ENCODE data around the gene TAS2R40. TPM values are rescaled to one million over a fixed set of nuclear protein-coding genes. Genes with fewer than 3 reads are reported as not detected.
"Not testable (repeated sequence)": the region's sequence is repeated elsewhere in the genome, so short reads cannot be mapped to it uniquely, and the experiment has no call there.

The TAS2R40 gene
- total RNA-seq, 3 donors from 2014 or later: not detected

DNA sequence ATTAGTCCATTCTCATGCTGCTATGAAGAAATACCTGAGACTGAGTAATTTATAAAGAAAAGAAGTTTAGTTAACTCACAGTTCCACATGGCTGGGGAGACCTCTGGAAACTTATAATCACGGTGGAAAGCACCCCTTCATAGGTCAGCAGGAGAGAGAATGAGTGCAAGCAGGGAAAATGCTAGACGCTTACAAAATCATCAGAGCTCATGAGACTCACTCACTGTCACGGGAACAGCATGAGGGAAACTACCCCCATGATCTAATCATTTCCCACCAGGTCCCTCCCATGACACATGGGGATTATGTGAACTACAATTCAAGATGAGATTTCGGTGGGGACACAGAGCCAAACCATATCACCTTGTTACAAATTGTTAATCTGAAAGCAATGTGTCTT is 22.8 kb upstream of the TAS2R40 start:
- Histone ChIP-seq H3K4me3 (no peak overlapping the region), H3K4me1 (no peaks in the 10 kb centered on the region), H3K36me3 (no peaks in the 10 kb centered on the region), H3K27ac (no peak overlapping the region), H3K9me3 (no peaks in the 10 kb centered on the region), H3K27me3 (no peaks in the 10 kb centered on the region)
- DNase-seq (ENCODE audit: low spot score in 2 of 2): no peak
- TF ChIP-seq POLR2AphosphoS5 (IDR thresholded peaks at IDR 0.05) (no peak), POLR2A (IDR thresholded peaks at IDR 0.05) (no peak)
- TF ChIP-seq, protein P1, sequence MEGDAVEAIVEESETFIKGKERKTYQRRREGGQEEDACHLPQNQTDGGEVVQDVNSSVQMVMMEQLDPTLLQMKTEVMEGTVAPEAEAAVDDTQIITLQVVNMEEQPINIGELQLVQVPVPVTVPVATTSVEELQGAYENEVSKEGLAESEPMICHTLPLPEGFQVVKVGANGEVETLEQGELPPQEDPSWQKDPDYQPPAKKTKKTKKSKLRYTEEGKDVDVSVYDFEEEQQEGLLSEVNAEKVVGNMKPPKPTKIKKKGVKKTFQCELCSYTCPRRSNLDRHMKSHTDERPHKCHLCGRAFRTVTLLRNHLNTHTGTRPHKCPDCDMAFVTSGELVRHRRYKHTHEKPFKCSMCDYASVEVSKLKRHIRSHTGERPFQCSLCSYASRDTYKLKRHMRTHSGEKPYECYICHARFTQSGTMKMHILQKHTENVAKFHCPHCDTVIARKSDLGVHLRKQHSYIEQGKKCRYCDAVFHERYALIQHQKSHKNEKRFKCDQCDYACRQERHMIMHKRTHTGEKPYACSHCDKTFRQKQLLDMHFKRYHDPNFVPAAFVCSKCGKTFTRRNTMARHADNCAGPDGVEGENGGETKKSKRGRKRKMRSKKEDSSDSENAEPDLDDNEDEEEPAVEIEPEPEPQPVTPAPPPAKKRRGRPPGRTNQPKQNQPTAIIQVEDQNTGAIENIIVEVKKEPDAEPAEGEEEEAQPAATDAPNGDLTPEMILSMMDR (IDR thresholded peaks at IDR 0.05): no peak
- intact Hi-C loops (cut with DNase I; ENCODE audit: low total_unique reads): no loop called here

DNA sequence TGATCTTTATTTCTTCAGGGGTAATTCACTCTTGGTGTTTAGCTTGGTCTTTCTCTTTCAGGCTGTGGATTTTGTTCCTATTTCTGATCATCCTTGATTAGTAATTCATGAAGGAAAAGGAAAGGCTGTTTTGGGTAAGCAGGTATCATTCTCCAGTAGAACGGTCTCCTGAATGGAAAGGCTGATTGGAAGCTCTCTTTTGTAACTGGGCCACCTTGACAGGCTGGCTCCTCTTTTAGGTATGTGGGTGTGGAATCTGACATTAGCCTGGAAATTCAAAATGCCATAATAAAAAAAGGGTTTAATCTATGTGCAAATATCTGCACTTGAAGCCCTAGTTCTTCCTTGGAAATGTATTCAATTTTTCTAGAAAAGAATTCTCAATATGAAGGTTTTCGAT is 19.7 kb upstream of the TAS2R40 start:
- TF ChIP-seq POLR2A (IDR thresholded peaks at IDR 0.05): no peak
- TF ChIP-seq POLR2AphosphoS5 (IDR thresholded peaks at IDR 0.05): no peak
- TF ChIP-seq, protein P1 (IDR thresholded peaks at IDR 0.05): no peak
- H3K27ac ChIP-seq: no peak overlapping the region
- intact Hi-C loops (cut with DNase I; ENCODE audit: low total_unique reads): no loop called here
- no peaks in the 10 kb centered on the region for H3K36me3 ChIP-seq
- H3K27me3 ChIP-seq: no peaks in the 10 kb centered on the region
- no peaks in the 10 kb centered on the region for H3K4me1 ChIP-seq
- H3K4me3 ChIP-seq: no peak overlapping the region
- no peak for DNase-seq (ENCODE audit: low spot score in 2 of 2)
- no peaks in the 10 kb centered on the region for H3K9me3 ChIP-seq

DNA sequence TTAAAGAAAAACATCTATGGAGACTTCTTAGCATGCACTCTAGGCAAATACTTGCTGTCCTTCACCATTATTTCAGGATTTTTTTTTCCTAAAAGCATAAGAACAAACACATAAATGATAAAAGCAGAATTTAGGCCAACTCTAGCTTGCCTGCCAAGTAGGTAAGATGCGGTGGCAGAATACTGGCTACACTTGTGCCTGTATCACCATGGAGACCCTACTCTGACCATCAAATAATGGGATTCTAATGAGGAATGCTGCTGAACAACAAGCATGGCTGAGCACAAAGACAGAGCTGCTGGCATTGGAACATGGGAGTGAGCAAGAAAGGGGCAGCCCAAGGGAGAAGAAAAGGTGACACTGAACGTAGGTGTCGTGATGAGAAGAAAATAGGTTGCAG is 18.5 kb upstream of the TAS2R40 start:
- TF ChIP-seq POLR2AphosphoS5 (IDR thresholded peaks at IDR 0.05) (no peak), POLR2A (IDR thresholded peaks at IDR 0.05) (no peak)
- TF ChIP-seq, protein P1 (IDR thresholded peaks at IDR 0.05): no peak
- no peaks in the 10 kb centered on the region for H3K36me3 ChIP-seq
- intact Hi-C loops (cut with DNase I; ENCODE audit: low total_unique reads): no loop called here

DNA sequence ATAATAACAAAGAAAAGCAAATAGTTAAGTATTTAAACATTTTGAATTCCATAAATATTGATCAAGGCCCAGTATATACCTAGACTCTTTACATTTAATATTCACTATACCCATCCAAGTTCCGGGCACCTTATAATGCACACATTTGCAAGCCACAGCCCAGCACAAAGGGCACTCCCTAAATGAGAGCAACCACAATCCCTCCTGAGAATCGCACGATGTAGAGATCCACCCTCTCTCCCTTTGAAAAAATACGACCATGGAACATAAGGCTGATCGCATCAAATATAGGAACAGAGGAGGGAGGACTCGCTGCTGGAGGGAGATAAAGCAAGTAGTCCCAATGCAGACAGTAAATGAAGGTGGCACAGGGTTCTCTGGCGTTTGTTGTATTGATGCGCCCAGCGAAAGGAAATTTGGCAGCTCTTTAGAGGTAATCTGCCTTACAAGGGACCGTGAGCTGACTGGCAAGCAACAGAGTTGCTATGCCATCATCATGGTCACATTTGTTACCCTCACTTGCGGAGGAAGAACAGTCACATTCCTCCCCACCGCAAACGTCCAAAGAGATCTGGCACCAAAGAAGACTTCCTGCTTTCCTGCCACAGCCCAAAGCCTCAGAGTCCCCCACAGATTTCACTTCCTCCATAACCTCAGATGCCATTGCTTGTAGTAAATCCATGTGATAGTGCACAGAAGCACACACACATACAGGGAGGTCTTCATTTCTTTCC is 16.1 kb upstream of the TAS2R40 start:
- Histone ChIP-seq H3K36me3 (no peaks in the 10 kb centered on the region), H3K27me3 (no peaks in the 10 kb centered on the region), H3K9me3 (no peaks in the 10 kb centered on the region), H3K4me3 (no peak overlapping the region), H3K27ac (no peak overlapping the region), H3K4me1 (no peaks in the 10 kb centered on the region)
- DNase-seq (ENCODE audit: low spot score in 2 of 2): peak in 1 of 2 donors; percentile 30
- intact Hi-C loops (cut with DNase I; ENCODE audit: low total_unique reads): no loop called here
- TF ChIP-seq POLR2AphosphoS5 (IDR thresholded peaks at IDR 0.05) (no peak), POLR2A (IDR thresholded peaks at IDR 0.05) (no peak)
- TF ChIP-seq, protein P1 (IDR thresholded peaks at IDR 0.05): no peak

More for the DNA sequence above, 18.5 kb upstream of the TAS2R40 start:
- Histone ChIP-seq H3K4me1 (no peaks in the 10 kb centered on the region), H3K27me3 (no peaks in the 10 kb centered on the region), H3K4me3 (no peak overlapping the region), H3K9me3 (no peaks in the 10 kb centered on the region), H3K27ac (no peak overlapping the region)
- DNase-seq (ENCODE audit: low spot score in 2 of 2): no peak

DNA sequence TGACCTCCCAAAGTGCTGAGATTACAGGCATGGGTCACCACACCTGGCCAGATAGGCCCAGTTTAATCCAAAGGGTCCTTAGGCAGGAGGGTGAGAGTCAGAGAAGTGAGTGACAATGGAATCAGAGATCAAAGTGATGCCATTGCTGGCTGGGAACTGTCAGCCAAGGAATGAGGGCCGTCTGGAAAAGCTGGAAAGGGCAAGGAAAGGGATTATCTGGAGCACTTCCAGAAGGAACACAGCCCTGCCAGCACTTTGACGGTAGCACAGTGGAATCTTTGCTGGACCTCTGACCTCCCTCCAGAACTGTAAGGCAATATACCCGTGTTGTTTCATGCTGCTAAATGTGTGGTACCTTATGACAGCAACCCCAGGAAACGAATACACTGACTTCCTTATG is 11.3 kb upstream of the TAS2R40 start:
- Histone ChIP-seq H3K4me3 (no peak overlapping the region), H3K27ac (peak overlapping the region in 1 of 2 donors; percentile 8), H3K9me3 (no peaks in the 10 kb centered on the region), H3K4me1 (no peaks in the 10 kb centered on the region), H3K36me3 (no peaks in the 10 kb centered on the region), H3K27me3 (no peaks in the 10 kb centered on the region)
- intact Hi-C loops (cut with DNase I; ENCODE audit: low total_unique reads): loop anchor here (5.0 kb wide), 1 partner anchor 203 kb away; no protein-coding TSS in a partner anchor
- DNase-seq (ENCODE audit: low spot score in 2 of 2): no peak
- TF ChIP-seq POLR2AphosphoS5 (IDR thresholded peaks at IDR 0.05) (no peak), POLR2A (IDR thresholded peaks at IDR 0.05) (no peak)
- TF ChIP-seq, protein P1 (IDR thresholded peaks at IDR 0.05): no peak

DNA sequence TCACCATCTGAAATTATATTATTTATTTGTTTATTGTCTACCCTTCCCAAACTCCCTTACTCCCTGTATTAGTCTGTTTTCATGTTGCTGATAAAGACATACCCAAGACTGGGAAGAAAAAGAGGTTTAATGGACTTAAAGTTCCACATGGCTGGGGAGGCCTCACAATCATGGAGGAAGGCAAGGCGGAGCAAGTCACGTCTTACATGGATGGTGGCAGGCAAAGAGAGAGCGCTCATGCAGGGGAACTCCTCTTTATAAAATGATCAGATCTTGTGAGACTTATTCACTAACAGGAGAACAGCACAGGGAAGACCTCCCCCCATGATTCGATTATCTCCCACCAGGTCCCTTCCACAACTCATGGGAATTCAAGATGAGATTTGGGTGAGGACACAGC is 8.4 kb upstream of the TAS2R40 start:
- H3K27me3 ChIP-seq; H3K9me3 ChIP-seq; H3K4me1 ChIP-seq; H3K4me3 ChIP-seq; H3K27ac ChIP-seq; DNase-seq (ENCODE audit: low spot score in 2 of 2); H3K36me3 ChIP-seq: not testable (repeated sequence)
- intact Hi-C loops (cut with DNase I; ENCODE audit: low total_unique reads): loop anchor here (5.0 kb wide), 1 partner anchor 206 kb away; no protein-coding TSS in a partner anchor
